Body of pancreas (tissue), 4 donors: ENCODE results near the gene SRRM2. TPM values are rescaled to one million over a fixed set of nuclear protein-coding genes. Genes with fewer than 3 reads are reported as not detected.

Experiments used
- ATAC-seq: fragments of 150-250 bp; one replicate; pipeline ENCODE4 v1.9.1; 2016
- DNase-seq, 4 donors: peaks; one replicate each; pipeline ENCODE4 v3.0.0-alpha.2; 2019
- H3K27ac ChIP-seq, 4 donors: fragments of 200-600 bp; sonication (generic); 1 replicate in 3 of 4; 2 replicates in 1 of 4; pipeline versions ENCODE4 v1.5.1 to v1.6.1; 2016 to 2019; ENCODE audit warnings: mild to moderate bottlenecking in 1 of 4, mixed read lengths in 1 of 4, moderate library complexity in 1 of 4
- H3K27me3 ChIP-seq, 2 donors: fragments of 200-600 bp; sonication (generic); one replicate each; pipeline ENCODE4 v1.6.0; 2016; ENCODE audit warnings: mild to moderate bottlenecking in 1 of 2
- H3K36me3 ChIP-seq, 2 donors: fragments of 200-600 bp; sonication (generic); replicated peaks in 1 of 2; 2 replicates each; pipeline ENCODE4 v1.5.1; 2016; ENCODE audit warnings: low read depth in 2 of 2; ENCODE audit not compliant: insufficient read depth in 1 of 2
- H3K4me1 ChIP-seq: fragments of 200-600 bp; sonication (generic); one replicate; pipeline ENCODE4 v1.6.0; 2016
- H3K4me3 ChIP-seq, 2 donors: fragments of 200-600 bp; sonication (generic); 1 replicate in 1 of 2; 2 replicates in 1 of 2; pipeline ENCODE4 v1.5.1; 2016 to 2019
- H3K9me3 ChIP-seq, 3 donors: fragments of 200-600 bp; sonication (generic); 1 replicate in 2 of 3; 2 replicates in 1 of 3; pipeline ENCODE4 v1.5.1; 2016
- CTCF ChIP-seq, 7 experiments: fragments of 450-650 bp in 4 of 7; fragments of 200-600 bp in 3 of 7; sonication (generic) in 3 of 7; IDR thresholded peaks; one replicate each; pipeline ENCODE4 v1.5.1; 2016 to 2019; ENCODE audit warnings: antibody characterized with exemption in 7 of 7
- POLR2A ChIP-seq, 3 donors: fragments of 450-650 bp; IDR thresholded peaks; one replicate each; pipeline ENCODE4 v1.6.1; 2016; ENCODE audit warnings: antibody characterized with exemption in 3 of 3, mild to moderate bottlenecking in 2 of 3
- WGBS, 2 donors: methylation state at CpG; one replicate each; pipeline ENCODE4 v1.1.5; 2017; 5-methylcytosine and 5-hydroxymethylcytosine counted together
- intact Hi-C: fragments of 100-400 bp; cut with DNase I; formaldehyde crosslinking; loops from one replicate; pipeline ENCODE4 v1.15.1; 2023
- total RNA-seq, 2 donors: library from RNA; depleted of rRNA; stranded (reverse); fragments of >200 nt; gene quantifications; one replicate each; pipeline ENCODE4 v1.1.0, GENCODE V29; 2016

SRRM2 gene
- total RNA-seq, 2 donors from 2014 or later: 231 to 1,198 TPM

GRCh38 chr16:2705351-2705750 is 47.1 kb upstream of the SRRM2 start:
- no peak overlapping the region for H3K4me3 ChIP-seq
- peaks cover 7 to 12% of the 10 kb centered on the region in 2 donors for H3K36me3 ChIP-seq
- intact Hi-C loops: no loop called here
- H3K27ac ChIP-seq: no peak overlapping the region
- 80 to 92% methylated on average over 2 to 10 of the region's 10 CpGs for WGBS, 2 donors
- no peak for TF ChIP-seq CTCF (IDR thresholded peaks at IDR 0.05)
- TF ChIP-seq POLR2A (IDR thresholded peaks at IDR 0.05): no peak
- no peak for ATAC-seq
- no peak for DNase-seq
- H3K9me3 ChIP-seq: no peaks in the 10 kb centered on the region
- no peaks in the 10 kb centered on the region for H3K4me1 ChIP-seq
- H3K27me3 ChIP-seq: no peaks in the 10 kb centered on the region

GRCh38 chr16:2706085-2706484 is 46.4 kb upstream of the SRRM2 start:
- Histone ChIP-seq H3K27me3 (no peaks in the 10 kb centered on the region), H3K36me3 (peaks cover 5 to 12% of the 10 kb centered on the region in 2 donors), H3K27ac (no peak overlapping the region), H3K4me3 (no peak overlapping the region), H3K4me1 (no peaks in the 10 kb centered on the region), H3K9me3 (no peaks in the 10 kb centered on the region)
- intact Hi-C loops: no loop called here
- WGBS, 2 donors: 93% methylated on average over 17 of the region's 17 CpGs; no CpG with 5 or more reads in 1 of the 2 donors
- no peak for DNase-seq
- ATAC-seq: no peak
- no peak for TF ChIP-seq POLR2A (IDR thresholded peaks at IDR 0.05)
- TF ChIP-seq CTCF (IDR thresholded peaks at IDR 0.05): no peak

GRCh38 chr16:2706611-2707311 is 45.7 kb upstream of the SRRM2 start:
- peaks cover 5 to 12% of the 10 kb centered on the region in 2 donors for H3K36me3 ChIP-seq
- TF ChIP-seq CTCF (IDR thresholded peaks at IDR 0.05) (no peak), POLR2A (IDR thresholded peaks at IDR 0.05) (no peak)
- H3K4me1 ChIP-seq: no peaks in the 10 kb centered on the region
- DNase-seq (no peak), ATAC-seq (no peak)
- intact Hi-C loops: no loop called here
- H3K9me3 ChIP-seq: no peaks in the 10 kb centered on the region
- 92 to 96% methylated on average over 21 to 22 of the region's 22 CpGs for WGBS, 2 donors
- H3K27ac ChIP-seq: no peak overlapping the region
- H3K4me3 ChIP-seq: no peak overlapping the region
- H3K27me3 ChIP-seq: no peaks in the 10 kb centered on the region

GRCh38 chr16:2707368-2708289 is 44.8 kb upstream of the SRRM2 start:
- TF ChIP-seq CTCF (IDR thresholded peaks at IDR 0.05): no peak
- no peak for TF ChIP-seq POLR2A (IDR thresholded peaks at IDR 0.05)
- Histone ChIP-seq H3K36me3 (peaks cover 5 to 7% of the 10 kb centered on the region in 2 donors), H3K4me1 (no peaks in the 10 kb centered on the region), H3K9me3 (no peaks in the 10 kb centered on the region), H3K27me3 (no peaks in the 10 kb centered on the region), H3K27ac (no peak overlapping the region), H3K4me3 (no peak overlapping the region)
- WGBS, 2 donors: 90 to 96% methylated on average over 49 of the region's 51 CpGs
- ATAC-seq (no peak), DNase-seq (no peak)
- intact Hi-C loops: no loop called here
